ENCODE data around the gene ADAMTS18.

Gene ADAMTS18

GRCh38 chr16:77328768-77329167 lies 106.1 kb downstream of the ADAMTS18 start:
- DNase-seq (ENCODE audit: low read depth, low spot score), result no peak

GRCh38 chr16:77328274-77328673 lies 106.6 kb downstream of the ADAMTS18 start:
- no peak for DNase-seq (ENCODE audit: low read depth, low spot score)

- no peak for DNase-seq (ENCODE audit: low read depth, low spot score)
Measured at GRCh38 chr16:77327717-77328116, 107.1 kb downstream of the ADAMTS18 start.

- DNase-seq (ENCODE audit: low read depth, low spot score), result no peak
Measured at GRCh38 chr16:77324729-77325128, 110.1 kb downstream of the ADAMTS18 start.

- DNase-seq (ENCODE audit: low read depth, low spot score), result no peak
Measured at GRCh38 chr16:77323695-77324094, 111.1 kb downstream of the ADAMTS18 start.

- DNase-seq (ENCODE audit: low read depth, low spot score), result no peak
Measured at GRCh38 chr16:77322757-77323156, 112.1 kb downstream of the ADAMTS18 start.

- no peak for DNase-seq (ENCODE audit: low read depth, low spot score)
Measured at GRCh38 chr16:77317059-77317458, 117.8 kb downstream of the ADAMTS18 start.

GRCh38 chr16:77310877-77311276 lies 124.0 kb downstream of the ADAMTS18 start:
- no peak for DNase-seq (ENCODE audit: low read depth, low spot score)

- no peak for DNase-seq (ENCODE audit: low read depth, low spot score)
Measured at GRCh38 chr16:77308163-77308561, 126.7 kb downstream of the ADAMTS18 start.

- no peak for DNase-seq (ENCODE audit: low read depth, low spot score)
Measured at GRCh38 chr16:77307426-77308162, 127.2 kb downstream of the ADAMTS18 start.

- no peak for DNase-seq (ENCODE audit: low read depth, low spot score)
Measured at GRCh38 chr16:77306075-77306474, 128.8 kb downstream of the ADAMTS18 start.

- DNase-seq (ENCODE audit: low read depth, low spot score), result no peak
Measured at GRCh38 chr16:77304877-77305276, 130.0 kb downstream of the ADAMTS18 start.

- no peak for DNase-seq (ENCODE audit: low read depth, low spot score)
Measured at GRCh38 chr16:77304134-77304533, 130.7 kb downstream of the ADAMTS18 start.

GRCh38 chr16:77302674-77303073 lies 132.2 kb downstream of the ADAMTS18 start:
- DNase-seq (ENCODE audit: low read depth, low spot score), result no peak

GRCh38 chr16:77302249-77302648 lies 132.6 kb downstream of the ADAMTS18 start:
- DNase-seq (ENCODE audit: low read depth, low spot score), result no peak

- no peak for DNase-seq (ENCODE audit: low read depth, low spot score)
Measured at GRCh38 chr16:77300256-77300655, 134.6 kb downstream of the ADAMTS18 start.

- DNase-seq (ENCODE audit: low read depth, low spot score), result no peak
Measured at GRCh38 chr16:77299395-77299794, 135.4 kb downstream of the ADAMTS18 start.

GRCh38 chr16:77298418-77299360 lies 136.1 kb downstream of the ADAMTS18 start:
- peak; percentile 79 for DNase-seq (ENCODE audit: low read depth, low spot score)

GRCh38 chr16:77297996-77298395 lies 136.8 kb downstream of the ADAMTS18 start:
- DNase-seq (ENCODE audit: low read depth, low spot score), result no peak

- no peak for DNase-seq (ENCODE audit: low read depth, low spot score)
Measured at GRCh38 chr16:77295896-77296295, 138.9 kb downstream of the ADAMTS18 start.

- DNase-seq (ENCODE audit: low read depth, low spot score), result no peak
Measured at GRCh38 chr16:77290451-77291115, 144.3 kb downstream of the ADAMTS18 start.

- no peak for DNase-seq (ENCODE audit: low read depth, low spot score)
Measured at GRCh38 chr16:77289331-77289809, 145.5 kb downstream of the ADAMTS18 start.

Measured in smooth muscle cell of the brain vasculature (primary cell).